ENCODE results near the gene UNG.

Gene UNG

DNA sequence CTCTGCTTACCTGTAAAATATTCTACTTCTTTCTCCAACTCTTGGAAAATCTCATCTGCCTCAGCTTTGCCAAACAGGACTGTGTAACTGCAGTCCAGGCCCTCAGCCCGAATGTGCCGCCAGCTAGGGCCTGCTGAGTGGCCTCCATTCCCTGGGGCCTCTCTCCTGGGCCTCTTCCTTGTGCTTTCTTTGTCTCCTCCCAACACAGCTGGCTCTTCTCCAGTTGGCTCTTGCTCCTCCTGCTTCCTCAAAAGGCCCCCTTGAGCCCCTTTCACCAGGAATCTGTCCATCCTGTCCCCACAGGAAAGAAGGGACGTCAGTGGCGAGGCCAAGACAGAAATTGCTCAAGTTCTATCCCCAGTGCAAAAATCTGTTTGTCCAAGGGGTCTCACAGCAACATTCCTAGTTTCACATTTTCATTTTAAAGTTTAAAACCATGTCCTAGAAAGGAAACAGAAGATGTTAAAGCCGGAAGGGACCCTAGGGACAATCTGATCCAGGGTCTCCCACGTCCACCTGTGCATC is 4.8 kb upstream of the UNG start:
- no peak for DNase-seq

DNA sequence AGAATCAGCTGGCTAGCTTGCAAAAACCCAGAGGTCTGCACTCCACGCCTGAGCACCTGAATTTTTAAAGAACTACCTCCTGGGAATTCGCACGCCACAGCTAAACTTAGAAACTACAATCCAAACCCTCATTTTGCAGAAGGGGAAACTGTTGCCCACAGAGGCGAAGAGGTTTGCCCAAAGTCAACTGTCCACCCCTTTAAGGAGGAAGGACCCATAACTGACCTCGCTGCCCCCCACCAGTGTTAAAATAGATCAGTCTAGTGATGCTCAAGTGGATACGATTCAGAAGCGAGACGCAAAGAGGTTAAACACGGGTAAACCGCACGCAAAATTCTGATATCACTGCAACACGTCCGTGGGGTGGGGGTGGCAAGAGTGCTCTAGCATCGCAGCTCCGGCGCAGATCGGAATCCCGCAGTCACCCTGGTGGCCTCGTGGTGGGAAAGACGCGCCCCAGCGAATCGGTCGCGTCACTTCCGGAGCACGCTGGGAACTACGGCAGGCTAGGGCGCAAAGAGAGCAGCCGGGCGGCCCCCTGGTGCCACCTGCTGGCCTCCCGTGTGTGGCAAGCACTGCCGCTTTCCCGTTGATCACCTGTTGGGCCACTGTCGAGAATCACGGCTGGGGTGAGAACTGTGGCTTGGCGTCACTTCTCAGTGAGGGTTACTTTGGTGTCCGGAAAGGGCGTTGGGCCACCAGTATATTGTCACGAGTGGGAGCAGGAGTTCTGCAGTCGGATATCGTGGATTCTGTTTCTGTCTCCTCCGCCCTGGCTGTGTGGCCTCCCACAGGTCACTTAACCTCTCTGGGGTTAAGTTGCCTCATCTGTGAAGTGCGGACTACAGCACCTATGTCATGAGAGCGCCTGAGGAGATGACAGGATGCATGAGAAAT is 4.1 kb upstream of the UNG start, which contains the start of gene ALKBH2:
ALKBH2 (minus strand) TSS at position 451 of the 897 bp plus-strand sequence. CDS start 686 bp downstream, outside the sequence.
- DNase-seq: peak; percentile 96

DNA sequence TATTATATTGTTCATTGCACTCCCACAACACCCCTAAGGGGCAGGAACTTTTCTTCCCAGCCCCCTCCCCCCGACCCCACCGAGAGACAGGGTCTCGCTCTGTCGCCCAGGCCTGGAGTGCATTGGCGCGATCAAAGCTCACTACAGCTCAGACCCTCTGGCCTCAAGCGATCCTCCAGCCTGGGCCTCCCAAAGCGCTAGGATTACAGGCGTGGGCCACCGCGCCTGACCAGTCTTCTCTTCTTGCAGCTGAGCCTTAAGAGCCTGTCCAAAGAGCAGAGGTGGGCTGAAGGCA is 310 bp upstream of the UNG start:
- no peak for DNase-seq

DNA sequence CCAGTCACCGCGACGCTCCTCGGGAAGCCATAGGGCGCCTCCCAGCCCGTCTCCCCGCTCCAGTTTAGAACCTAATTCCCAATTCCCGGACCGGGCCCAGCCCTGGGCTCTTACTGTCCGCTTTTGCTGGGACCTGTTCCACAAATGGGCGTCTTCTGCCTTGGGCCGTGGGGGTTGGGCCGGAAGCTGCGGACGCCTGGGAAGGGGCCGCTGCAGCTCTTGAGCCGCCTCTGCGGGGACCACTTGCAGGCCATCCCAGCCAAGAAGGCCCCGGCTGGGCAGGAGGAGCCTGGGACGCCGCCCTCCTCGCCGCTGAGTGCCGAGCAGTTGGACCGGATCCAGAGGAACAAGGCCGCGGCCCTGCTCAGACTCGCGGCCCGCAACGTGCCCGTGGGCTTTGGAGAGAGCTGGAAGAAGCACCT is 797 bp downstream of the UNG start:
- no peak for DNase-seq

DNA sequence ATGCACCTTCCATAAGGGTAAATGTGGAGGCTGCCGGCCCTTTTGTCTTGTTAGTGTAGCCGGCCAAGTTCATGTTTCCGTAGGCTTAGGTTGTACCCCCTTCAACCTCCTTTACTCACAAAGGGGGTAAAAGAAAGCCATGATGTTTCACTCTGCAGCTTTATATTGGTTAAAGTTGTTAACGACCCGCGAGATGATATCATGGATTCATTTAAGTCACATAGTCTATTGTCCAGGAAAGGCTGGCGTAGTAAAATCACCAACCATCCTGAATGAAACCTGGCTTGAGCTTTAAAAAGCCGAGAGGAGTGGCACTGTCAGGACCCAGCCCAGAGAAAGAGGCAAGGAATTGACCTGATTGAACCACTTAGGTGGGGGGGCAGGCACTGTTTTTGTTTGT is 1.3 kb downstream of the UNG start:
- no peak for DNase-seq

DNA sequence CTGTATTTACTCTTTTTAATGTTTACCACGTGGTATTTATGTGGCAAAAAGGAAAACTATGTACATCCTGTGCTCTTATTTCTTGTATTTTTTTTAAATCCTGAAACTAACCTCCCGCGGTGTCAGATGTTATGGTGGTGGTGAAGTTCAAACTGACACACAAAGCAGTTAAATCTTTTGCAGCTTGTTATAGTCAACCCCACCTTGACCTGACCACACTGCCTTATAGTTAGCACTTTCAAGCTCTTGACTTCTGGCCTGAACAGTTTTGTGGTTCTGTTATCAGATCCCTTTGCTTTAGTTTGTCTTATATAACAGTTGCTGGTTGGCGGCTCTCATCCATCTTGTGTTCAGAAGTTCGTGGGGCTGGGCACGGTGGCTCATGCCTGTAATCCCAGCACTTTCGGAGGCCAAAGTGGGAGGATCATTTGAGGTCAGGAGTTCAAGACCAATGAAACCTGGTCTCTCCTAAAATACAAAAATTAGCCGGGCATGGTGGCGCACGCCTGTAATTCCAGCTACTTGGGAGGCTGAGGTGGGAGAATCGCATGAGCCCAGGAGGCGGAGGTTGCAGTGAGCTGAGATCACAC is 2.1 kb downstream of the UNG start:
- peak; percentile 54 for DNase-seq

DNA sequence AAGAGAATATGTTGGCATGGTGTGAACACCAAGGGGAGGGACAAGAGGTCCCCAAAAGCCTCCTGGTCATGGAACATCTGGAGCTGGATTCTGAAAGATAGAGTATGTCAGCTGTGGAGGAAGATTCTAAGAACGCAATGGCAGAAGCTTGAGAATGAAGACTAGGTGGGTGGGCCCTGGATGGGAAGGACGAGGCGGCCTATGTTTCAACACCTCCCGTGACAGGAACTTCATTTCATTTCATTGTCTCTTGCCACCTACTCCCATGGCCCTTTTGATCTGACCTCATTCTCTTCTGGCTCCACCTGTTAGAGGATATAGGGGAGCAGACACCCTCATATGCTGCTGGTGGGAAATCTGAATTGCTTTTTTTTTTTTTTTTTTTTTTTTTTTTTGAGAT is 3.3 kb downstream of the UNG start:
- DNase-seq: no peak

DNA sequence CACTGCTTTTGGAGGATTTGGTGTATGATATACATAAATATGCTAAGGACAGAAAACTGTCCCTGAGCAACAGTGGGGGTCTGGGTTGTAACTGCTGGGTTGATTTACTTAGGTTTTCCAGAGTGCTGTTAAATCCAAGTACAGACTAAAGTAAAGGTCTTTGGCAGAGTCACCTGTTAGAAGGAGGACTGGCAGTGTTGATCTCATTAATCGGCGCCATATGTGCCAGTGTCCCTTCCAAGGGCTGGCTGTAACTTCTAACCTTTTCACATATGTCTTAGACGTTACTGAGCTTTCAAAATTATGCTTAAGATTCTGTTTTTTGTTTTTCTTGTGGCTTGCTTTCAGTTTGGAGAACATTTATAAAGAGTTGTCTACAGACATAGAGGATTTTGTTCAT is 5.1 kb downstream of the UNG start:
- DNase-seq: no peak

DNA sequence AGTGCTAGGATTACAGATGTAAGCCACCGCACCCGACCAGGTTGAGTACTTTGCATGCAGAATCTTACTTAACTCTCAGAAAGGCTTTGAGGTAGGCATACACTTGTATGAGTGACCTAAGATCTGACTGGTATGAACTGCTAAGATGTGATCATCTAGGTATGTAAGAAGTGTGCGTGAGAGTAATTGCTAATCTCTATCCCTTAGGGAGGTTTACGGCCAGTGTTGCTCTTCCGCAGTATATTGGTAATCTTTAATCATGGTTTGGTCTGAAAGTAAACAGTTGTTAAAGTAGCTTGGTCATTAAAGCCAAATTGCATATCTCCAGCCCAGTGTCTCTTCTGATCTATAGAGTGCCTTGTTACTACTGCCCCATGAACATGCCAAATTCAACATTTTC is 7.8 kb downstream of the UNG start:
- DNase-seq: no peak

DNA sequence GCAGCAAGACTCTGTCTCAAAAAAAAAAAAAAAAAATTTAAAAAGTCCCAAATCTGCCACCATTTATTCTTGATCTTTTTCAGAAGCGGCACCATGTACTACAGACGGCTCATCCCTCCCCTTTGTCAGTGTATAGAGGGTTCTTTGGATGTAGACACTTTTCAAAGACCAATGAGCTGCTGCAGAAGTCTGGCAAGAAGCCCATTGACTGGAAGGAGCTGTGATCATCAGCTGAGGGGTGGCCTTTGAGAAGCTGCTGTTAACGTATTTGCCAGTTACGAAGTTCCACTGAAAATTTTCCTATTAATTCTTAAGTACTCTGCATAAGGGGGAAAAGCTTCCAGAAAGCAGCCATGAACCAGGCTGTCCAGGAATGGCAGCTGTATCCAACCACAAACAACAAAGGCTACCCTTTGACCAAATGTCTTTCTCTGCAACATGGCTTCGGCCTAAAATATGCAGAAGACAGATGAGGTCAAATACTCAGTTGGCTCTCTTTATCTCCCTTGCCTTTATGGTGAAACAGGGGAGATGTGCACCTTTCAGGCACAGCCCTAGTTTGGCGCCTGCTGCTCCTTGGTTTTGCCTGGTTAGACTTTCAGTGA is 12.5 kb downstream of the UNG start:
- DNase-seq: no peak

DNA sequence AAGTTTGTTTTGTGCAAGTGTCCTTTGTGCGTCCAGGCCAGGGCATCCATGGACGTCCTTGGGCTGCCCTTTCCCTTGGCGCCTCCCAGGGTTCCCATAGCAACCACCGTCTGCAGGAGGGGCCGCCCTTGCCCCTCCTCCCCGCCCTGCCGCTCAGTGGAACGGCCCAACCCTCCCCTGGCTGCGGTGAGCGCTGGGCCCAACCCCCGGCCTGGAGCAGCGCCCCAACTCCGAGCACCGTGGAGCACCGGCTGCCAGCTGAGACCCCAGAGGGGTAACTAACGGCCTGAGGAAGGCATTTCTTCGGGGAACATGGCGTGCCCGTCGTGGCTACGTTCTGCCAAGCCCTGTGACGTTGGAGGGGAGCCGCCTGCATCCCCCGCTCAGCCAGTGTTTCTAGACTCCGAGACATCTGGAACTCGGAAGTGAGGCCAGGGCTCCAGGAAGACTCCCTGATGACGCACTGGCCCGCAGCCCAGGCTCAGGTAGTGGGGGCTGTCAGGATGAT is 13.6 kb downstream of the UNG start:
- peak; percentile 61 for DNase-seq

DNA sequence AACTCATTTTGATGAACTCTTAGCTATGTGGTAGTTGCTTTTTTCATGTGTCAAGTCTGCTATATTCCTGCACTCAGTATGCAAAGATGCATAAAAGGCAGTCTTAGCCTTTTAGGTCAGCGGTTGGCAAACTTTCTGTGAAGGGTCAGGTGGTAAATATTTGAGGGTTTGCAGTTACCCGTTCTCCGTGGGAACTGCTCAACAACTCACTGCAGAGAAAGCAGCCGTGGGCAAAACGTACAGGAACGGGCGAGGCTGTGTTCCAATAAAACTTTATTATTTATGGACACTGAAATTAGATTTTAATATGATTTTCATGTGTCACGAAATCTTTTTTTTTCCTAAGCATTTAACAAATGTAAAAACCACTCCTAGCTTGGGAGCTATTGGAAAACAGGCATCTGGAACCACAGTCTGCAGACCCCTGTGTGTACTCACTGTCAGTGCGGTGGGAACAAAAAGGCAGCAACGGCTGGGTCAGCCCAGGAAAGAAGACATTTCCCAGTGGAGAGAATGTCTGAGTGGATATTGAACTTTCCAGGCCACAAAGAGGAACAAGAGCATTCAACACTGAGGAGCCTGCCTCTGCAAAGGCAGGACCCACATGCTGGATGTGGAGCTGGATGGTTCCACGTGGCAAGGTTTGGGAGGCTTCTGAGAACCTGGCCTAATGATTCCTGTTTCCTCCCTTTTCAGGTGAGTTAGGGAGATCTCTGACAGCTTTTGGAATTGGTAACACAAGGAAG is 15.5 kb downstream of the UNG start:
- DNase-seq: no peak

DNA sequence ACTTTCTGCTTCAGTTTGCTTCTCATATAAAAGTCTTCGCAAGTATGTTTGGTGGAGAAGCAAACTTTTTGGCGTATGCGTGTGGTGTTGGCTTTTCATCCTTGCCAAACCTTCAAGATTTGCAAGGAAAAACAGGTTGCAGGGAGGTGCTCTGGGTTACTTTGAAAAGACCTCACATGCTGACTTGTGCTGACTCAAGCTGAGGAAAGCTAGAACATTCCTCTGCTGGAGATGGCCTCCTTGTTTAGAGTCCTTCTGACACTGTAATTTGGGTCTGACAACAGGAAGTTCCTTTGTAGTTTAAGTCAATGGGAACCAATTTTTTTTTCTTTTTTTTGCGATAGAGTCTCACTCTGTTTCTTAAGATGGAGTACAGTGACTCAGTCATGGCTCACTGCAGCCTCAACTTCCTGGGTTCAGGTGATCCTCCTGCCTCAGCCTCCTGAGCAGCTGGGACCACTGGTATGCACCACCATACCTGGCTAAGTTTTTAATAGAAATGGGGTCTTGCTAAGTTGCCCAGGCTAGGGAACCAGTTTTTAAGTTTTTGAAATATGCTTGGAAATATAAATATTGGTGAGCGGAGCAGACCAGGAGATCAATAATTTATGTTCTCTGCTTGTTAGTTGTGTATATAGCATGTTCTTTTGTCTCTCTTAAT is 16.4 kb downstream of the UNG start:
- DNase-seq: no peak

DNA sequence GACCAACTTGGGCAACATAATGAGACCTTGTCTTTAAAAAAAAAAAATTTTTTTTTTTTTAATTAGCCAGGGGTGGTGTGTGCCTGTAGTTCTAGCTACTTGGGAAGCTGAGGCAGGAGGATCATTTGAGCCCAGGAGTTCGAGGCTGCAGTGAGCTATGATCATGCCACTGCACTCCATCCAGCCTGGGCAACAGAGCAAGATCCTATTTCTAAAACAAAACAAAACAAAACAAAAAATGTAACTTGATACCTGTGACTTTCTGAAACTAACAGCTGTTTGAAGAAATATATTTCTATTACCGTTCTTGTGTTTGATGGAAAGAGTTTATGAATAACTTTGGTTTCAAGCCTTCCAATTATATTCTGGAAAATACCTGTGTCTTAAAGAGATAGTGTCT is 17.2 kb downstream of the UNG start:
- no peak for DNase-seq

DNA sequence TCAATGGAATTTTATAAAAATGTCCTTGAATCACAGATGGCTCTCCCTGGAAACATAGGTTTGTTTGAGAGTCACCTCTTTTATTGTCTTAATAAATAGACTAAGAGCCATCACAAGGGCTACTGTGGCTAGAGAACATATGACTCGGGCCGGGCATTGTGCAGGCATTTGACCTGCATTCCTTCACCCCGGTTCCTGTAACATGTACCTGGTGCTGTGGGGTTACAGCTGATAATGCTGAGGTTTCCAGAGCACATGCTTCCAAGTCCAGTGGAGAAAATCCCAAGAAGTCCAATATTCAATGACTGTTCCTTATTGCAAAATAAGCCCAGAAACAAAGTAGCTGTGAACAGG is 18.0 kb downstream of the UNG start:
- no peak for DNase-seq

DNA sequence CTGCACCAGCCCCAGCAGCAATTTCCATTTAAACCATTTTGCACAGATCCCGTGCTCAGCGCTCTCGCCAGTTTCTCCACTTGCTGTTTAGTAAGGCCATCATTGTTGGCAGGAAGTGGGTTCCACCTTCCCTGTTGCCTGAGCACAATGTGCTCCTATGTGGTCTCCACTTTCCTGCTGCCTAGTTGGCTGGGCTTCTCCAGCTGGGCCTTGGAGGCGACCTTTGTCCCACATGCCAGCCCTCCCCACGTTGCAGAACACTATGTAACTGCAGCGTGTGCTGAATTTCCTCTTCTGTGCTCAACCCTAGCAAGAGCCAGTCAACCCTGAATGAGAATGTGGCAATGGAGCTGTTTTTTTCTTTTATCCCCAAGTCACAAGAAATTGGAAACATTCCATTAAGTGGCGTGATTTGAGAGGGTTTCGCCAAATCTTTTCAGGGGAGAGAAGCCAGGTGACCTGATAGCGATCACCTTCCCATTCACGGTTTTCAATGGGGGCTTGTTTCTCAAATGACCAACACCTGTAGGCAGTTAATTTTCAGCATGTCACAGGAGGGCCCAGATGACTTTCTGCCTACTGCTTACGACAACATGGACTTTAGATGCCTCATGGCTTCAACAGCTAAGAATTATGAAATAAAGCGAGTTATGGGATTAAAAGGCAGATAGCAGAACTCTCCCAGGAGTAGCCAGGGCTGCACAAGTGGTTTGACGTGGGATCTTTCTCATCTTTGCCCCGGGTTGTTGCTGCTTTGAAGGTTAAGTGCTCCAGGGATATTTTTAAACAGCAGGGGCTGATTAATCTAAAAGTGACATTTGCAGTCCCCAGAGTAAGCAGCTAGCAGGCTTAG is 18.6 kb downstream of the UNG start, which contains the start of gene ACACB:
ACACB (plus strand) TSS at position 830 of the 853 bp plus-strand sequence. CDS start 22,819 bp downstream, outside the sequence.
- no peak for DNase-seq

DNA sequence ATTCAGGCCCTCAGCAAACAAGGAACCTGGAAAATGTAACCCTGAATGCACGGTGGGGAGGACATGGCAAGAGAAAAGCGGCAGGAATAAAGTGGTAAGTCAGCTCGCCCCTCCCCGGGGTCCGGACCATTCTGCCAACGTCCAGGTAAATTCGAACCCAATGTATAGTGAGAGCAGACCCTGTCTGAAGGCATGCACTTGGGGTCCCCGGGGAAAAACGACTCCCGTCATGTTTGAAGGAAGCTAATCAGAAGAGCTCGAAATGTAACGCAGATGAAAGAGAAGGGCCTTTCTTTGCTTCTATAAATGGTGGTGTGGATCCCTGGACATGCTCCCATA is 19.2 kb downstream of the UNG start:
- DNase-seq: no peak

DNA sequence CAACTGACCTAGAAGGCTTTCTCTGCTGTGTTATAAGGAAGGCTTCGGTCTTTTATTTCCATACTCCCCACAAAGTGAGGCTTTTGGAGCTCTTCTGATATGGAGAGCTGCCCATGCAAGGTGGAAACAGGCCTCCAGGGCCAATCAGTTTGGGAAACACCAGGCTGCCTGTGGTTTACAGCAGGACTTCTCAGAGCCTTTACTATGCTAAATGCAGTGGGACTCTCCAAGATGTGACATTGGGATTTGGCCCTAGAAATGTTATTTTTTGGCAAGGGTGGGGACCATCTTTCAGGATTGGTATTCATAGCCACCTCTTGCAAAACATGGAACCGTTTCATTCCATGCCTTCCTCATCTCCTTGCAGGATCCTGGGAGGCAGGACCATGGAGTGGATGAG is 22.7 kb downstream of the UNG start:
- no peak for DNase-seq

DNA sequence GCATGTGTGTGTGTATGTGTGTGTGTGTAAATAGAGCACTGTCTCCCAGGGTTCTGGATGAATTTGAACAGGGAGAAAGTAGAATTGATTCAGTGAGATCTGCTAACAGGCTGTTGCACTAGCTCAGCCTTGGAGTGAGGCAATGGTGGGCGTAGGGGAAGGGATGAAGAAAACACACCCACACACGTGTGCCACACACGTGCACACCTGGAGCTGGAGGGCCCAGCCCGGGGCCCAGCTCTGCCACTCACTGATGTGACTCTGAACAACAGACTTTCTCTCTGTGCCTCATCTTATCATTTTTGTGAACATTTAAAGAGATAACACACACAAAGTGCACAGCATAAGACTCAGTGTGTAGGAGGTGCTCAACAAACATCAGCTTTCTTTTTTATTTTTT is 23.2 kb downstream of the UNG start:
- no peak for DNase-seq

DNA sequence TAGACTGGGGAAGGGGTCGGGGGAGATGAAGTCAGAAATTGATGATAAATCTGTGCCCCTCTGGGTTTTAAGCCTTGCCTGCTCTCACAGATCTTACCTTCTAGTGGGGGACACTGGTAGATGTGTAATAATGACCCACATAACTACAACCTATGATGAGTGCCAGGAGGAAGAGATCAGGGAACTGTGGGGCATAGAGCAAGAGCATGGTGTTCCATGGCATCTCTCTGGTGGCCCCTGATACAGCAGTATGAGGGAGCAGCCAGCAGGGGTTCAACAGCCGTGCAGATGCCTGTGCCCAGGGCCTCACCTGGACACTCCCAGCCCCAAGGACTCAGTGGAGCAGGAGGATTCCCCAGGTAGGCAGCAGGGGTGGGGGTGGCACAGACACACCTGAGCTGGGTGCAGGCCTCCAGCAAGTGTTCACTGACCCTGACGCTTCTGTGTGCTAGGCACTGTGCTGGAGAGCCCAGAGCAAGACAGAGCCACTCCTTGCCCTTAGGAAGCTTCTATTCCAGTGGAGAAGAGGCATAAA is 24.0 kb downstream of the UNG start:
- DNase-seq: no peak
